BLaER1 (cell line): ENCODE data around the gene CHCHD3.

Experiments used
- H3K27ac ChIP-seq: shearing (Covaris generic); formaldehyde crosslinking; 2 replicates; pipeline ENCODE4 v1.8.1; 2022
- H3K27me3 ChIP-seq: shearing (Covaris generic); formaldehyde crosslinking; 2 replicates; pipeline ENCODE4 v1.8.1; 2022
- H3K36me3 ChIP-seq: shearing (Covaris generic); formaldehyde crosslinking; 2 replicates; pipeline ENCODE4 v1.8.1; 2022
- H3K4me1 ChIP-seq: shearing (Covaris generic); formaldehyde crosslinking; 2 replicates; pipeline ENCODE4 v1.8.1; 2022
- H3K4me2 ChIP-seq: shearing (Covaris generic); formaldehyde crosslinking; 2 replicates; pipeline ENCODE4 v1.8.1; 2022
- H3K4me3 ChIP-seq: shearing (Covaris generic); formaldehyde crosslinking; 2 replicates; pipeline ENCODE4 v1.8.1; 2022
- H3K9ac ChIP-seq: shearing (Covaris generic); formaldehyde crosslinking; 2 replicates; pipeline ENCODE4 v1.8.1; 2022
- H3K9me3 ChIP-seq: shearing (Covaris generic); formaldehyde crosslinking; 2 replicates; pipeline ENCODE4 v1.8.1; 2022
- H4K20me1 ChIP-seq: shearing (Covaris generic); formaldehyde crosslinking; 2 replicates; pipeline ENCODE4 v1.8.1; 2022
- Cebpa-rat ChIP-seq: shearing (Covaris generic); IDR thresholded peaks from 2 replicates; pipeline ENCODE4 v1.8.1; 2022

CHCHD3 gene

GRCh38 chr7:132825932-132826835, 255.7 kb downstream of the CHCHD3 start:
- Histone ChIP-seq H3K9ac (no peak overlapping the region), H3K9me3 (no peaks in the 10 kb centered on the region), H3K4me2 (no peak overlapping the region), H3K27me3 (no peaks in the 10 kb centered on the region), H3K4me1 (no peaks in the 10 kb centered on the region), H3K27ac (no peak overlapping the region), H4K20me1 (no peaks in the 10 kb centered on the region), H3K36me3 (peaks cover 21% of the 10 kb centered on the region), H3K4me3 (no peak overlapping the region)
- TF ChIP-seq Cebpa-rat = no peak

- no peaks in the 10 kb centered on the region for H4K20me1 ChIP-seq
- H3K4me3 ChIP-seq = no peak overlapping the region
- no peaks in the 10 kb centered on the region for H3K4me1 ChIP-seq
- TF ChIP-seq Cebpa-rat = no peak
- no peaks in the 10 kb centered on the region for H3K27me3 ChIP-seq
- no peak overlapping the region for H3K9ac ChIP-seq
- peaks cover 18% of the 10 kb centered on the region for H3K36me3 ChIP-seq
- H3K4me2 ChIP-seq = no peak overlapping the region
- no peaks in the 10 kb centered on the region for H3K9me3 ChIP-seq
- H3K27ac ChIP-seq = no peak overlapping the region
Observed at GRCh38 chr7:132825222-132825621, 256.7 kb downstream of the CHCHD3 start.

GRCh38 chr7:132819648-132820047, 262.2 kb downstream of the CHCHD3 start:
- Histone ChIP-seq H4K20me1 (no peaks in the 10 kb centered on the region), H3K27ac (no peak overlapping the region), H3K36me3 (0 out of 2 replicates have a peak, but pooled peaks cover 4% of the 10 kb centered on the region), H3K4me1 (peaks cover 16% of the 10 kb centered on the region), H3K4me2 (no peak overlapping the region), H3K9ac (no peak overlapping the region), H3K27me3 (no peaks in the 10 kb centered on the region), H3K4me3 (no peak overlapping the region), H3K9me3 (no peaks in the 10 kb centered on the region)
- no peak for TF ChIP-seq Cebpa-rat

GRCh38 chr7:132817949-132818348, 263.9 kb downstream of the CHCHD3 start:
- no peak overlapping the region for H3K4me3 ChIP-seq
- no peak overlapping the region for H3K27ac ChIP-seq
- H3K9ac ChIP-seq = no peak overlapping the region
- peaks cover 16% of the 10 kb centered on the region for H3K4me1 ChIP-seq
- peaks cover 6% of the 10 kb centered on the region for H3K36me3 ChIP-seq
- H3K4me2 ChIP-seq = no peak overlapping the region
- no peaks in the 10 kb centered on the region for H3K27me3 ChIP-seq
- H4K20me1 ChIP-seq = no peaks in the 10 kb centered on the region
- no peak for TF ChIP-seq Cebpa-rat
- no peaks in the 10 kb centered on the region for H3K9me3 ChIP-seq

GRCh38 chr7:132815696-132816311, 266.1 kb downstream of the CHCHD3 start:
- Histone ChIP-seq H3K4me3 (no peak overlapping the region), H4K20me1 (no peaks in the 10 kb centered on the region), H3K4me2 (peak overlapping the region; percentile 29), H3K9ac (no peak overlapping the region), H3K27ac (no peak overlapping the region), H3K4me1 (peaks cover 16% of the 10 kb centered on the region), H3K36me3 (peaks cover 26% of the 10 kb centered on the region), H3K9me3 (no peaks in the 10 kb centered on the region), H3K27me3 (no peaks in the 10 kb centered on the region)
- TF ChIP-seq Cebpa-rat = no peak

GRCh38 chr7:132815130-132815529, 266.8 kb downstream of the CHCHD3 start:
- Histone ChIP-seq H3K4me2 (no peak overlapping the region), H3K27me3 (no peaks in the 10 kb centered on the region), H3K27ac (no peak overlapping the region), H3K4me3 (no peak overlapping the region), H3K36me3 (peaks cover 29% of the 10 kb centered on the region), H3K4me1 (peaks cover 16% of the 10 kb centered on the region), H4K20me1 (no peaks in the 10 kb centered on the region), H3K9me3 (no peaks in the 10 kb centered on the region), H3K9ac (no peak overlapping the region)
- no peak for TF ChIP-seq Cebpa-rat

GRCh38 chr7:132810561-132810960, 271.3 kb downstream of the CHCHD3 start:
- no peaks in the 10 kb centered on the region; the same call in 1 of the 2 replicates for H3K27me3 ChIP-seq
- H3K36me3 ChIP-seq = peaks cover 25% of the 10 kb centered on the region
- H3K4me3 ChIP-seq = no peak overlapping the region
- no peaks in the 10 kb centered on the region for H4K20me1 ChIP-seq
- no peak overlapping the region for H3K4me2 ChIP-seq
- no peak overlapping the region for H3K9ac ChIP-seq
- H3K4me1 ChIP-seq = peaks cover 17% of the 10 kb centered on the region
- TF ChIP-seq Cebpa-rat = no peak
- no peaks in the 10 kb centered on the region for H3K9me3 ChIP-seq
- H3K27ac ChIP-seq = no peak overlapping the region

- Histone ChIP-seq H3K4me1 (peaks cover 15% of the 10 kb centered on the region), H3K27me3 (no peaks in the 10 kb centered on the region; the same call in 1 of the 2 replicates), H3K9me3 (no peaks in the 10 kb centered on the region), H4K20me1 (no peaks in the 10 kb centered on the region), H3K27ac (no peak overlapping the region), H3K36me3 (peaks cover 13% of the 10 kb centered on the region), H3K4me3 (no peak overlapping the region), H3K4me2 (no peak overlapping the region), H3K9ac (no peak overlapping the region)
- no peak for TF ChIP-seq Cebpa-rat
Observed at GRCh38 chr7:132806834-132807233, 275.1 kb downstream of the CHCHD3 start.

- Histone ChIP-seq H3K4me3 (no peak overlapping the region), H3K9me3 (no peaks in the 10 kb centered on the region), H3K36me3 (0 out of 2 replicates have a peak, but pooled peaks cover 3% of the 10 kb centered on the region), H3K27ac (no peak overlapping the region), H3K4me1 (peaks cover 15% of the 10 kb centered on the region), H3K9ac (no peak overlapping the region), H4K20me1 (no peaks in the 10 kb centered on the region), H3K27me3 (no peaks in the 10 kb centered on the region; the same call in 1 of the 2 replicates), H3K4me2 (peak overlapping the region; percentile 44)
- TF ChIP-seq Cebpa-rat = no peak
Observed at GRCh38 chr7:132805766-132806165, 276.1 kb downstream of the CHCHD3 start.

GRCh38 chr7:132804849-132805485, 276.9 kb downstream of the CHCHD3 start:
- Histone ChIP-seq H3K4me3 (no peak overlapping the region), H3K27ac (no peak overlapping the region), H3K4me2 (no peak overlapping the region), H3K4me1 (peaks cover 15% of the 10 kb centered on the region), H3K9me3 (no peaks in the 10 kb centered on the region), H3K27me3 (no peaks in the 10 kb centered on the region; the same call in 1 of the 2 replicates), H4K20me1 (no peaks in the 10 kb centered on the region), H3K9ac (no peak overlapping the region), H3K36me3 (no peaks in the 10 kb centered on the region)
- TF ChIP-seq Cebpa-rat = no peak
